WTC11 (cell line): ENCODE results near the gene AKAP13.

ENCODE experiments used
- ATF6 ChIP-seq: sonication (generic); formaldehyde crosslinking; IDR thresholded peaks from 2 replicates; pipeline ENCODE4 v1.8.1; 2023; ENCODE audit warnings: mild to moderate bottlenecking, missing genetic modification reagents
- CTCF ChIP-seq: fragments of 200-600 bp; IDR thresholded peaks from 2 replicates; pipeline ENCODE4 v1.8.0; 2022; ENCODE audit warnings: antibody characterized with exemption
- E2F1 ChIP-seq: sonication (generic); formaldehyde crosslinking; IDR thresholded peaks from 2 replicates; pipeline ENCODE4 v1.8.0; 2022; ENCODE audit warnings: mild to moderate bottlenecking, missing genetic modification reagents
- ESRRA ChIP-seq: sonication (generic); formaldehyde crosslinking; IDR thresholded peaks from 2 replicates; pipeline ENCODE4 v1.8.1; 2022; ENCODE audit warnings: mild to moderate bottlenecking, missing genetic modification reagents, borderline replicate concordance
- FOXK1 ChIP-seq: sonication (generic); formaldehyde crosslinking; IDR thresholded peaks from 2 replicates; pipeline ENCODE4 v1.8.0; 2022; ENCODE audit warnings: mild to moderate bottlenecking, moderate library complexity, missing genetic modification reagents
- NFE2L1 ChIP-seq: sonication (generic); formaldehyde crosslinking; IDR thresholded peaks from 2 replicates; pipeline ENCODE4 v1.8.1; 2023; ENCODE audit warnings: missing genetic modification reagents
- NR1H2 ChIP-seq: sonication (generic); formaldehyde crosslinking; IDR thresholded peaks from 2 replicates; pipeline ENCODE4 v1.9.0; 2021; ENCODE audit warnings: mild to moderate bottlenecking, moderate library complexity, missing genetic modification reagents
- USF1 ChIP-seq: sonication (generic); formaldehyde crosslinking; IDR thresholded peaks from 2 replicates; pipeline ENCODE4 v1.8.0; 2022; ENCODE audit warnings: mild to moderate bottlenecking, missing genetic modification reagents
- USF2 ChIP-seq: sonication (generic); formaldehyde crosslinking; IDR thresholded peaks from 2 replicates; pipeline ENCODE4 v1.8.1; 2023; ENCODE audit warnings: mild to moderate bottlenecking, missing genetic modification reagents, moderate library complexity
- ZBTB21 ChIP-seq: sonication (generic); formaldehyde crosslinking; IDR thresholded peaks from 2 replicates; pipeline ENCODE4 v1.8.1; 2023; ENCODE audit warnings: mild to moderate bottlenecking, missing genetic modification reagents, borderline replicate concordance

- TF ChIP-seq CTCF: no peak
- TF ChIP-seq USF1 (CRISPR knock-in tag): no peak
- TF ChIP-seq NR1H2: no peak
- no peak for TF ChIP-seq ZBTB21 (CRISPR knock-in tag)
- no peak for TF ChIP-seq E2F1 (CRISPR knock-in tag)
- no peak for TF ChIP-seq FOXK1 (CRISPR knock-in tag)
- TF ChIP-seq ESRRA (CRISPR knock-in tag): no peak
- TF ChIP-seq NFE2L1 (CRISPR knock-in tag): no peak
- TF ChIP-seq USF2 (CRISPR knock-in tag): no peak
- no peak for TF ChIP-seq ATF6 (CRISPR knock-in tag)
Measured at GRCh38 chr15:85761635-85762034, 381.2 kb downstream of the AKAP13 start.
